H9 (cell line): ENCODE results near the gene MROH2A. TPM values are rescaled to one million over a fixed set of nuclear protein-coding genes. Genes with fewer than 3 reads are reported as not detected.

Experiments
- DNase-seq: peaks from one replicate; pipeline ENCODE4 v3.0.0-alpha.2; 2017
- H2AFZ ChIP-seq: one replicate; pipeline ENCODE4 v1.6.1; 2013; ENCODE audit warnings: mild to moderate bottlenecking, low read length, control low read depth, moderate library complexity
- H2AK5ac ChIP-seq: 2 replicates; pipeline ENCODE4 v1.6.1; 2013; ENCODE audit warnings: low read length, control low read depth, mixed read lengths; ENCODE audit not compliant: insufficient read length
- H2BK120ac ChIP-seq: one replicate; pipeline ENCODE4 v1.6.1; 2013; ENCODE audit warnings: low read depth, mild to moderate bottlenecking, low read length, control low read depth, inconsistent platforms; ENCODE audit not compliant: poor library complexity, severe bottlenecking
- H2BK12ac ChIP-seq: 2 replicates; pipeline ENCODE4 v1.6.1; 2013; ENCODE audit warnings: low read length, control low read depth, mixed read lengths, low read depth; ENCODE audit not compliant: insufficient read length
- H2BK15ac ChIP-seq: 2 replicates; pipeline ENCODE4 v1.6.1; 2013; ENCODE audit warnings: low read depth, low read length, control low read depth
- H2BK20ac ChIP-seq: one replicate; pipeline ENCODE4 v1.6.1; 2013; ENCODE audit warnings: low read depth, mild to moderate bottlenecking, low read length, control low read depth, inconsistent platforms; ENCODE audit not compliant: poor library complexity, severe bottlenecking
- H2BK5ac ChIP-seq: 2 replicates; pipeline ENCODE4 v1.6.1; 2013; ENCODE audit warnings: low read length, control low read depth, mixed read lengths; ENCODE audit not compliant: insufficient read length
- H3K14ac ChIP-seq: 2 replicates; pipeline ENCODE4 v1.6.1; 2013; ENCODE audit warnings: low read length, control low read depth; ENCODE audit not compliant: insufficient read depth
- H3K18ac ChIP-seq: 2 replicates; pipeline ENCODE4 v1.6.1; 2013; ENCODE audit warnings: low read depth, mild to moderate bottlenecking, mixed read lengths, low read length, control low read depth; ENCODE audit not compliant: insufficient read length
- H3K23ac ChIP-seq: 2 replicates; pipeline ENCODE4 v1.6.1; 2013; ENCODE audit warnings: low read length, control low read depth, mixed read lengths, low read depth; ENCODE audit not compliant: insufficient read length
- H3K23me2 ChIP-seq: 2 replicates; pipeline ENCODE4 v1.6.1; 2013; ENCODE audit warnings: low read depth, mild to moderate bottlenecking, mixed read lengths, low read length, control low read depth; ENCODE audit not compliant: insufficient read length, poor library complexity, severe bottlenecking
- H3K27ac ChIP-seq: 2 replicates; pipeline ENCODE4 v1.5.1; 2013; ENCODE audit warnings: low read length, control low read depth, mixed read lengths, low read depth; ENCODE audit not compliant: insufficient read length
- H3K27me3 ChIP-seq: 2 replicates; pipeline ENCODE4 v1.6.1; 2013; ENCODE audit warnings: low read length, control low read depth, inconsistent platforms; ENCODE audit not compliant: insufficient read depth
- H3K4ac ChIP-seq: 2 replicates; pipeline ENCODE4 v1.6.1; 2013; ENCODE audit warnings: low read depth, mild to moderate bottlenecking, control low read depth, inconsistent platforms, low read length, moderate library complexity
- H3K4me1 ChIP-seq: 2 replicates; pipeline ENCODE4 v1.6.1; 2013; ENCODE audit warnings: low read length, control low read depth, inconsistent platforms; ENCODE audit not compliant: insufficient read depth
- H3K4me2 ChIP-seq: 2 replicates; pipeline ENCODE4 v1.6.1; 2013; ENCODE audit warnings: low read length, control low read depth, mixed read lengths; ENCODE audit not compliant: insufficient read length, insufficient read depth
- H3K56ac ChIP-seq: 2 replicates; pipeline ENCODE4 v1.6.1; 2013; ENCODE audit warnings: low read depth, mild to moderate bottlenecking, mixed read lengths, low read length, control low read depth; ENCODE audit not compliant: insufficient read length
- H3K79me1 ChIP-seq: 2 replicates; pipeline ENCODE4 v1.6.1; 2013; ENCODE audit warnings: low read depth, mild to moderate bottlenecking, moderate library complexity, low read length, control low read depth, inconsistent platforms; ENCODE audit not compliant: insufficient read depth, poor library complexity, severe bottlenecking
- H3K79me2 ChIP-seq: 2 replicates; pipeline ENCODE4 v1.6.1; 2013; ENCODE audit warnings: low read length, control low read depth, inconsistent platforms; ENCODE audit not compliant: insufficient read depth
- H3K9ac ChIP-seq: 2 replicates; pipeline ENCODE4 v1.6.1; 2013; ENCODE audit warnings: low read length, control low read depth, mixed read lengths; ENCODE audit not compliant: insufficient read length; ENCODE audit errors: extremely low read depth
- H3K9me3 ChIP-seq: one replicate; pipeline ENCODE4 v1.6.1; 2013; ENCODE audit warnings: low read depth, low read length, inconsistent platforms; ENCODE audit not compliant: control insufficient read depth
- H3T11ph ChIP-seq: one replicate; pipeline ENCODE4 v1.6.1; 2013; ENCODE audit warnings: mild to moderate bottlenecking, low read length, control low read depth, inconsistent platforms
- H4K20me1 ChIP-seq: one replicate; pipeline ENCODE4 v1.6.1; 2013; ENCODE audit not compliant: control insufficient read depth, insufficient read length, insufficient read depth
- H4K5ac ChIP-seq: 2 replicates; pipeline ENCODE4 v1.6.1; 2013; ENCODE audit warnings: low read depth, mild to moderate bottlenecking, mixed read lengths, low read length, control low read depth; ENCODE audit not compliant: insufficient read length
- H4K8ac ChIP-seq: replicated peaks from 2 replicates; pipeline ENCODE4 v1.6.1; 2013; ENCODE audit warnings: low read length, control low read depth, mixed read lengths, low read depth; ENCODE audit not compliant: insufficient read length
- H4K91ac ChIP-seq: 2 replicates; pipeline ENCODE4 v1.6.1; 2013; ENCODE audit warnings: low read depth, mild to moderate bottlenecking, moderate library complexity, mixed read lengths, low read length, control low read depth; ENCODE audit not compliant: insufficient read length
- H3K27ac Mint-ChIP-seq, 3 experiments: 2 replicates in 2 of 3; 3 replicates in 1 of 3; pipeline ENCODE4 v1.8.0; 2020 to 2021; ENCODE audit warnings: mixed read lengths in 3 of 3, mild to moderate bottlenecking in 1 of 3, moderate library complexity in 1 of 3
- H3K27me3 Mint-ChIP-seq: 2 replicates; pipeline ENCODE4 v1.8.0; 2021; ENCODE audit warnings: low read depth, mild to moderate bottlenecking, moderate library complexity, mixed read lengths
- H3K36me3 Mint-ChIP-seq, 3 experiments: 2 replicates in 2 of 3; 3 replicates in 1 of 3; pipeline ENCODE4 v1.8.0; 2020 to 2021; ENCODE audit warnings: low read depth in 3 of 3, mixed read lengths in 3 of 3; ENCODE audit not compliant: insufficient read depth in 1 of 3
- H3K4me1 Mint-ChIP-seq, 2 experiments: 2 replicates each; pipeline ENCODE4 v1.8.0; 2020; ENCODE audit warnings: mixed read lengths in 2 of 2
- H3K4me3 Mint-ChIP-seq, 2 experiments: 2 replicates in 1 of 2; 3 replicates in 1 of 2; pipeline ENCODE4 v1.8.0; 2020 to 2021; ENCODE audit warnings: mild to moderate bottlenecking in 2 of 2, mixed read lengths in 2 of 2, moderate library complexity in 1 of 2
- H3K9me3 Mint-ChIP-seq, 2 experiments: 2 replicates in 1 of 2; 3 replicates in 1 of 2; pipeline ENCODE4 v1.8.0; 2020; ENCODE audit warnings: mild to moderate bottlenecking in 2 of 2, mixed read lengths in 2 of 2, moderate library complexity in 1 of 2
- WGBS: extraction: QIAGEN DNeasy Blood & Tissue Kit; methylation state at CpG from one replicate; pipeline ENCODE4 v1.1.7; 2013; ENCODE audit warnings: missing lambda C conversion rate, low lambda C conversion rate, mixed read lengths; ENCODE audit not compliant: insufficient read length; ENCODE audit errors: extremely low coverage; 5-methylcytosine and 5-hydroxymethylcytosine counted together
- total RNA-seq: library from RNA; stranded (reverse); gene quantifications from 2 replicates; pipeline ENCODE4 v1.2.1, GENCODE V29; 2021
- TF ChIP-seq, protein P1 (sequence below): fragments of 200-600 bp; sonication (generic); conservative IDR thresholded peaks from 3 replicates; pipeline ENCODE4 v1.8.0; 2021; ENCODE audit warnings: antibody characterized with exemption, mild to moderate bottlenecking

MROH2A gene
- total RNA-seq, 1 experiment from 2014 or later, result not detected

DNA sequence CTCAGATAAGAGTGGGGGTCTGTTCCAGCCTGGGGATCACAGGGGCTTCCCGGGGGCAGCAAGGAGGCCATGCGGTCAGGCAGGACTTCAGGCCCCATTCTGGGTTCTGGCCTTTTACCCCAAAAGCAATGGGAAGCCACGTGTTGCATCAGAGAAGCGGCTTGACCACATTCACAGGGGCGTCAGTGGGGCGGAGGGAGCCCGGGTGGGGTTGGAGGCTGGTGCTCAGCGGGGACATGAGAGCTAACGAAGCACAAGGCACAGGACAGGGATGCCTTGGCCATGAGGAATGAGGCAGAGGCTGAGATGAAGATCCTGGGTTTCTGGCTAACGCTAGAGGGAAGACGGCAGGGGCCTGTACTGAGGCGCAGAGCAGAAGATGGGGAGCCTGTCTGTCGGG is 70.1 kb downstream of the MROH2A start:
- H3T11ph ChIP-seq, result no peak overlapping the region
- H3K56ac ChIP-seq, result no peak overlapping the region
- no peak overlapping the region for H3K4ac ChIP-seq
- H4K8ac ChIP-seq, result no peak overlapping the region
- H3K4me1 Mint-ChIP-seq, result peaks cover 14 to 16% of the 10 kb centered on the region in 2 experiments
- H2BK15ac ChIP-seq, result no peak overlapping the region
- peak overlapping the region; percentile 66 to 91 (median 78); a peak in 6 of 7 replicates for H3K27ac Mint-ChIP-seq
- H3K4me2 ChIP-seq, result no peak overlapping the region
- H4K91ac ChIP-seq, result no peak overlapping the region
- H3K18ac ChIP-seq, result no peak overlapping the region
- H3K36me3 Mint-ChIP-seq, result peaks cover 71 to 93% (median 91%) of the 10 kb centered on the region in 3 experiments
- no peak overlapping the region for H3K14ac ChIP-seq
- no peak overlapping the region for H2BK5ac ChIP-seq
- H3K23me2 ChIP-seq, result peaks cover 4% of the 10 kb centered on the region
- TF ChIP-seq, protein P1, sequence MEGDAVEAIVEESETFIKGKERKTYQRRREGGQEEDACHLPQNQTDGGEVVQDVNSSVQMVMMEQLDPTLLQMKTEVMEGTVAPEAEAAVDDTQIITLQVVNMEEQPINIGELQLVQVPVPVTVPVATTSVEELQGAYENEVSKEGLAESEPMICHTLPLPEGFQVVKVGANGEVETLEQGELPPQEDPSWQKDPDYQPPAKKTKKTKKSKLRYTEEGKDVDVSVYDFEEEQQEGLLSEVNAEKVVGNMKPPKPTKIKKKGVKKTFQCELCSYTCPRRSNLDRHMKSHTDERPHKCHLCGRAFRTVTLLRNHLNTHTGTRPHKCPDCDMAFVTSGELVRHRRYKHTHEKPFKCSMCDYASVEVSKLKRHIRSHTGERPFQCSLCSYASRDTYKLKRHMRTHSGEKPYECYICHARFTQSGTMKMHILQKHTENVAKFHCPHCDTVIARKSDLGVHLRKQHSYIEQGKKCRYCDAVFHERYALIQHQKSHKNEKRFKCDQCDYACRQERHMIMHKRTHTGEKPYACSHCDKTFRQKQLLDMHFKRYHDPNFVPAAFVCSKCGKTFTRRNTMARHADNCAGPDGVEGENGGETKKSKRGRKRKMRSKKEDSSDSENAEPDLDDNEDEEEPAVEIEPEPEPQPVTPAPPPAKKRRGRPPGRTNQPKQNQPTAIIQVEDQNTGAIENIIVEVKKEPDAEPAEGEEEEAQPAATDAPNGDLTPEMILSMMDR, result no peak
- H3K79me1 ChIP-seq, result peaks cover 3% of the 10 kb centered on the region
- H2BK20ac ChIP-seq, result no peak overlapping the region
- H3K9me3 ChIP-seq, result no peaks in the 10 kb centered on the region
- H2BK120ac ChIP-seq, result no peak overlapping the region
- H2AFZ ChIP-seq, result no peak overlapping the region
- H4K5ac ChIP-seq, result no peak overlapping the region
- H3K9me3 Mint-ChIP-seq, result no peaks in the 10 kb centered on the region
- no CpG with 5 or more reads among the region's 13 CpGs for WGBS
- DNase-seq, result no peak
- H2BK12ac ChIP-seq, result no peak overlapping the region
- no peak overlapping the region for H3K23ac ChIP-seq
- H3K27ac ChIP-seq, result no peak overlapping the region
- H3K79me2 ChIP-seq, result peaks cover 21% of the 10 kb centered on the region; the same call in 1 of the 2 replicates
- no peak overlapping the region for H3K9ac ChIP-seq
- no peak overlapping the region for H2AK5ac ChIP-seq
- no peaks in the 10 kb centered on the region for H4K20me1 ChIP-seq
- no peaks in the 10 kb centered on the region for H3K27me3 ChIP-seq
- H3K27me3 Mint-ChIP-seq, result no peaks in the 10 kb centered on the region
- H3K4me3 Mint-ChIP-seq, result no peak overlapping the region
- peaks cover 2% of the 10 kb centered on the region; the same call in 1 of the 2 replicates for H3K4me1 ChIP-seq
